ENCODE data around the gene CHMP3.

- TF ChIP-seq CTCF (conservative IDR thresholded peaks at IDR 0.05) (no peak), ZFX (IDR thresholded peaks at IDR 0.05) (no peak)
Measured at GRCh38 chr2:86485802-86486201, 77.4 kb downstream of the CHMP3 start.
